ENCODE results near the gene SMYD4.
"Not testable (repeated sequence)": the region's sequence is repeated elsewhere in the genome, so short reads cannot be mapped to it uniquely, and the experiment has no call there.

The SMYD4 gene

DNA sequence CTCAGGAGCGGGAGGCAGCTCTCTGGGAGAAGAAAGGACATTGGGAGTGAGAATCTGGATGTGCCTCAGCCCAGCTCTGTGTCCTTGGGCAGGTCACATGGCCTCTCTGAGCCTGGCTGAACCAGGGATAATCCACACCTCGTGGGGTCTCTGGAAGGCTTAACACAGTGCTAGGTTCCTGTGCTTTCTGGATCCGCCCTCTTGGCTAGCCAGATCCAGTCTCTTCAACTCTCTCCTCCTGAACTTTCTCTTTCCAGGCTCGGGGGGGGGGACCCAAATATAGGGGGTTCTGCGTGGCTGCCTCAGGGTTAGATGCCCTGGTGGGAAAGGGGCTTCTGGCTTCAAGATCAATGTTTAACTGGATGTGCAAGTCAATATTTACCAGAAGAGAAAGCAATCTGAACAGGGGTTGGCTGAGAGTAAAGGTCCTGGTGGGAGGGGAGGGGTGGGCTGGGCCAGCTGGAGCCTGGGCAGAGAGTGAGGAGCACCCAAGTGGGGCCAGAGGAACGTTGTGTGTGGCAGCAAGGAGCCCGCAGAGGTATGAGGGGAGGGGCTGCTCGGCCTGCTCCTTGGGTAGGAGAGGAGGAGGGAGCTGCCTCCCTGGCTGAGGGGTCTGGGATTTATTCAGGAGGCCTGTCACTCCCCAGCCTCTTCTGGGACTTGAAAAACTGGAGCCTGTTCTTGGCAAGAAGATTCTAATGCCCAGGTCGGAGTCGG, 87.2 kb downstream of the SMYD4 start, which contains the start of gene SERPINF2:
Gene SERPINF2, plus strand, starts transcription at position 501 of the 717 bp plus-strand sequence. CDS start 2,125 bp downstream, outside the sequence.
- DNase-seq (ENCODE audit: extremely low read depth, low read depth), result no peak
- TF ChIP-seq, protein P1, sequence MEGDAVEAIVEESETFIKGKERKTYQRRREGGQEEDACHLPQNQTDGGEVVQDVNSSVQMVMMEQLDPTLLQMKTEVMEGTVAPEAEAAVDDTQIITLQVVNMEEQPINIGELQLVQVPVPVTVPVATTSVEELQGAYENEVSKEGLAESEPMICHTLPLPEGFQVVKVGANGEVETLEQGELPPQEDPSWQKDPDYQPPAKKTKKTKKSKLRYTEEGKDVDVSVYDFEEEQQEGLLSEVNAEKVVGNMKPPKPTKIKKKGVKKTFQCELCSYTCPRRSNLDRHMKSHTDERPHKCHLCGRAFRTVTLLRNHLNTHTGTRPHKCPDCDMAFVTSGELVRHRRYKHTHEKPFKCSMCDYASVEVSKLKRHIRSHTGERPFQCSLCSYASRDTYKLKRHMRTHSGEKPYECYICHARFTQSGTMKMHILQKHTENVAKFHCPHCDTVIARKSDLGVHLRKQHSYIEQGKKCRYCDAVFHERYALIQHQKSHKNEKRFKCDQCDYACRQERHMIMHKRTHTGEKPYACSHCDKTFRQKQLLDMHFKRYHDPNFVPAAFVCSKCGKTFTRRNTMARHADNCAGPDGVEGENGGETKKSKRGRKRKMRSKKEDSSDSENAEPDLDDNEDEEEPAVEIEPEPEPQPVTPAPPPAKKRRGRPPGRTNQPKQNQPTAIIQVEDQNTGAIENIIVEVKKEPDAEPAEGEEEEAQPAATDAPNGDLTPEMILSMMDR (IDR thresholded peaks at IDR 0.05; ENCODE audit: low read depth, low read length), result no peak

DNA sequence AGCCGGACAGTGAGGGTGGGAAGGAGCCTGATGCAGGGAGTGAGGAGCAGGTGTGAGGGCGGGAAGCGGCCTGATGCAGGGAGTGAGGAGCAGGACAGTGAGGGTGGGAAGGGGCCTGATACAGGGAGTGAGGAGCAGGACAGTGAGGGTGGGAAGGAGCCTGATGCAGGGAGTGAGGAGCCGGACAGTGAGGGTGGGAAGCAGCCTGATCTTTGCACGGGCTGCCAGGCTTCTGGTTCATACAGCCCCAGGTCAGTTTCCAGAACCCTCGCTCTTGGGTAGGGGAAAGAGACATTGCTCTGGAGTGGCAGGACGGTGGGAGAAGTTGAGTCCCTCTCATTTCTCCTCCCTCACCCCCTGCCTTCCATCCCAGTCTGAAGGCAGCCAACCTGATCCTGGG, 87.8 kb downstream of the SMYD4 start:
- not testable (repeated sequence) for DNase-seq (ENCODE audit: extremely low read depth, low read depth)

GRCh38 chr17:1737531-1738291, 92.0 kb downstream of the SMYD4 start:
- TF ChIP-seq, protein P1 (IDR thresholded peaks at IDR 0.05; ENCODE audit: low read depth, low read length), result no peak
- no peak for DNase-seq (ENCODE audit: extremely low read depth, low read depth)

- TF ChIP-seq, protein P1 (IDR thresholded peaks at IDR 0.05; ENCODE audit: low read depth, low read length), result no peak
- no peak for DNase-seq (ENCODE audit: extremely low read depth, low read depth)
Measured at GRCh38 chr17:1736348-1737281, 93.1 kb downstream of the SMYD4 start.

GRCh38 chr17:1735834-1736347, 93.8 kb downstream of the SMYD4 start:
- DNase-seq (ENCODE audit: extremely low read depth, low read depth), result no peak
- TF ChIP-seq, protein P1 (IDR thresholded peaks at IDR 0.05; ENCODE audit: low read depth, low read length), result no peak

DNA sequence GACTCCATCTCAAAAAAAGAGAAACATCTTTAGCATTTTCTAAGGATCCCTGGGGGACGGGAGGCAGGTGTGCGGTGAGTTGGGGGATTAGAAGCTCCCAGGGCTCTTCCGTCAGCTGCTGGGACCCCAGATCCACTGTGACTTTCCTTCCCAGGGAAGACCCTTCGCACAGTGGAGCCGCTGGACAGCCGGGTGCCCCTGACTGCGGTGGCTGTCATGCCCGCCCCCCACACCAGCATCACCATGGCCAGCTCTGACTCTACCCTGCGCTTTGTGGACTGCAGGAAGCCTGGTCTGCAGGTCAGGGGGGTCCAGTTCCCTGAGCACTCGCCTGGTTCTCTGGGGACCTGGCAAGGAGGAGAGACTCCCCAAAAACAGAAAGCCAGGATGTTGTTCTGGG, 94.3 kb downstream of the SMYD4 start:
- TF ChIP-seq, protein P1 (IDR thresholded peaks at IDR 0.05; ENCODE audit: low read depth, low read length), result no peak
- no peak for DNase-seq (ENCODE audit: extremely low read depth, low read depth)

DNA sequence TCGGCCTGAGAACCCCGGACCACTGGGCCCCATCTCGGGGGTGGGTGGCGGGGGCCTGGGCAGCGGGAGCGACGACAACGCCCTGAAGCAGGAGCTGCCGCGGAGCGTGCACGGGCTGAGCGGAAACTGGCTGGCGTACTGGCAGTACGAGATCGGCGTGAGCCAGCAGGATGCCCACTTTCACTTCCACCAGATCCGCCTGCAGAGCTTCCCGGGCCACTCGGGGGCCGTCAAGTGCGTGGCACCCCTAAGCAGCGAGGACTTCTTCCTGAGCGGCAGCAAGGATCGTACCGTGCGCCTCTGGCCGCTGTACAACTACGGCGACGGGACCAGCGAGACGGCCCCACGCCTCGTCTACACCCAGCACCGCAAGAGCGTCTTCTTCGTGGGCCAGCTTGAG, 95.9 kb downstream of the SMYD4 start:
- no peak for DNase-seq (ENCODE audit: extremely low read depth, low read depth)
- TF ChIP-seq, protein P1 (IDR thresholded peaks at IDR 0.05; ENCODE audit: low read depth, low read length), result no peak

Measured in AG09319 (cell line).